Parathyroid adenoma (tissue), 2 donors: ENCODE data around the gene MILR1.

Experiments
- H2AFZ ChIP-seq: fragments of 300-600 bp; sonication (generic); one replicate; pipeline ENCODE4 v1.7.0; 2017; ENCODE audit warnings: antibody characterized with exemption, mild to moderate bottlenecking
- H3K27ac ChIP-seq: fragments of 300-600 bp; sonication (generic); one replicate; pipeline ENCODE4 v1.7.0; 2017
- H3K27me3 ChIP-seq: fragments of 300-600 bp; sonication (generic); one replicate; pipeline ENCODE4 v1.7.0; 2017; ENCODE audit warnings: low read length; ENCODE audit not compliant: control insufficient read depth, insufficient read depth
- H3K36me3 ChIP-seq: fragments of 300-600 bp; sonication (generic); one replicate; pipeline ENCODE4 v1.7.0; 2017; ENCODE audit warnings: low read length; ENCODE audit not compliant: control insufficient read depth, insufficient read depth
- H3K4me1 ChIP-seq: fragments of 300-600 bp; sonication (generic); one replicate; pipeline ENCODE4 v1.7.0; 2017; ENCODE audit warnings: control low read depth
- H3K4me2 ChIP-seq: fragments of 300-600 bp; sonication (generic); one replicate; pipeline ENCODE4 v1.7.0; 2017; ENCODE audit warnings: low read length
- H3K4me3 ChIP-seq: fragments of 300-600 bp; sonication (generic); one replicate; pipeline ENCODE4 v1.7.0; 2017; ENCODE audit warnings: low read depth, low read length
- H3K79me2 ChIP-seq: fragments of 300-600 bp; sonication (generic); one replicate; pipeline ENCODE4 v1.7.0; 2017; ENCODE audit warnings: control low read depth
- H3K9ac ChIP-seq: fragments of 300-600 bp; sonication (generic); one replicate; pipeline ENCODE4 v1.7.0; 2017; ENCODE audit warnings: mild to moderate bottlenecking
- H3K9me3 ChIP-seq: fragments of 300-600 bp; sonication (generic); one replicate; pipeline ENCODE4 v1.7.0; 2017; ENCODE audit warnings: low read length; ENCODE audit not compliant: control insufficient read depth
- CTCF ChIP-seq: fragments of 300-600 bp; sonication (generic); IDR thresholded peaks from one replicate; pipeline ENCODE4 v1.7.0; 2017; ENCODE audit warnings: antibody characterized with exemption, mild to moderate bottlenecking
- donor health status: primary hyperparathyroidism.

MILR1 gene

GRCh38 chr17:64499805-64500486 is 51.0 kb downstream of the MILR1 start:
- Histone ChIP-seq H3K27ac (no peak overlapping the region), H3K4me2 (no peak overlapping the region), H3K4me3 (no peak overlapping the region), H3K27me3 (no peaks in the 10 kb centered on the region), H3K79me2 (peaks cover 32% of the 10 kb centered on the region), H3K9ac (no peak overlapping the region), H3K4me1 (peaks cover 19% of the 10 kb centered on the region), H3K9me3 (no peaks in the 10 kb centered on the region), H3K36me3 (no peaks in the 10 kb centered on the region), H2AFZ (no peak overlapping the region)
- TF ChIP-seq CTCF = no peak

GRCh38 chr17:64500487-64500859 is 51.6 kb downstream of the MILR1 start:
- Histone ChIP-seq H3K9me3 (no peaks in the 10 kb centered on the region), H3K4me3 (no peak overlapping the region), H3K4me2 (no peak overlapping the region), H3K9ac (no peak overlapping the region), H3K27me3 (no peaks in the 10 kb centered on the region), H3K79me2 (peaks cover 35% of the 10 kb centered on the region), H3K4me1 (peaks cover 19% of the 10 kb centered on the region), H2AFZ (no peak overlapping the region), H3K36me3 (no peaks in the 10 kb centered on the region), H3K27ac (no peak overlapping the region)
- TF ChIP-seq CTCF = no peak

- Histone ChIP-seq H3K27ac (no peak overlapping the region), H3K27me3 (no peaks in the 10 kb centered on the region), H2AFZ (no peak overlapping the region), H3K36me3 (no peaks in the 10 kb centered on the region), H3K4me1 (peaks cover 19% of the 10 kb centered on the region), H3K4me3 (no peak overlapping the region), H3K79me2 (peaks cover 36% of the 10 kb centered on the region), H3K9ac (no peak overlapping the region), H3K9me3 (no peaks in the 10 kb centered on the region), H3K4me2 (no peak overlapping the region)
- no peak for TF ChIP-seq CTCF
Measured at GRCh38 chr17:64500862-64501765, 52.2 kb downstream of the MILR1 start.

GRCh38 chr17:64502021-64502420 is 53.1 kb downstream of the MILR1 start:
- H3K36me3 ChIP-seq = no peaks in the 10 kb centered on the region
- peaks cover 19% of the 10 kb centered on the region for H3K4me1 ChIP-seq
- no peak overlapping the region for H3K9ac ChIP-seq
- TF ChIP-seq CTCF = no peak
- H3K4me2 ChIP-seq = no peak overlapping the region
- no peak overlapping the region for H3K4me3 ChIP-seq
- no peaks in the 10 kb centered on the region for H3K27me3 ChIP-seq
- H3K27ac ChIP-seq = peak overlapping the region; percentile 5
- no peak overlapping the region for H2AFZ ChIP-seq
- no peaks in the 10 kb centered on the region for H3K9me3 ChIP-seq
- peaks cover 34% of the 10 kb centered on the region for H3K79me2 ChIP-seq
